H54 (cell line): ENCODE data around the gene NOL4L.

ENCODE experiments used
- DNase-seq: peaks from one replicate; pipeline ENCODE4 v3.0.0; 2011; ENCODE audit warnings: low spot score, mixed read lengths; ENCODE audit not compliant: insufficient read length
- FAIRE-seq: peaks from 3 replicates; lab custom pipeline; 2011; peaks lifted over from hg19 to GRCh38; lab: Jason Lieb, UNC
- POLR2A ChIP-seq: IDR thresholded peaks from 2 replicates; pipeline ENCODE4 v1.6.1; 2011; ENCODE audit warnings: low read depth, mild to moderate bottlenecking, low read length

NOL4L gene

GRCh38 chr20:32622585-32623468 is 37.7 kb upstream of the NOL4L start:
- FAIRE-seq: no peak
- no peak for TF ChIP-seq POLR2A

GRCh38 chr20:32621891-32622584 is 36.9 kb upstream of the NOL4L start:
- DNase-seq: no peak
- TF ChIP-seq POLR2A: no peak

More at GRCh38 chr20:32622585-32623468, 37.7 kb upstream of the NOL4L start:
- DNase-seq: no peak

GRCh38 chr20:32621071-32621890 is 36.1 kb upstream of the NOL4L start:
- FAIRE-seq (no peak), DNase-seq (peak; percentile 83)
- no peak for TF ChIP-seq POLR2A

More at GRCh38 chr20:32621891-32622584, 36.9 kb upstream of the NOL4L start:
- FAIRE-seq: no peak

GRCh38 chr20:32619586-32619985 is 34.5 kb upstream of the NOL4L start:
- FAIRE-seq (no peak), DNase-seq (no peak)
- TF ChIP-seq POLR2A: no peak

GRCh38 chr20:32614772-32615171 is 29.6 kb upstream of the NOL4L start:
- FAIRE-seq (no peak), DNase-seq (no peak)
- TF ChIP-seq POLR2A: no peak

GRCh38 chr20:32614303-32614702 is 29.2 kb upstream of the NOL4L start:
- TF ChIP-seq POLR2A: no peak
- FAIRE-seq: no peak
- DNase-seq: no peak

- FAIRE-seq: no peak
- no peak for DNase-seq
- no peak for TF ChIP-seq POLR2A
Measured at GRCh38 chr20:32613192-32614053, 28.3 kb upstream of the NOL4L start.

- TF ChIP-seq POLR2A: no peak
- FAIRE-seq: no peak
- DNase-seq: no peak
Measured at GRCh38 chr20:32612351-32613191, 27.4 kb upstream of the NOL4L start.

- FAIRE-seq (no peak), DNase-seq (no peak)
- TF ChIP-seq POLR2A: no peak
Measured at GRCh38 chr20:32611868-32612267, 26.7 kb upstream of the NOL4L start.

- DNase-seq (no peak), FAIRE-seq (no peak)
- TF ChIP-seq POLR2A: no peak
Measured at GRCh38 chr20:32611286-32611685, 26.2 kb upstream of the NOL4L start.

- no peak for DNase-seq
- no peak for FAIRE-seq
- no peak for TF ChIP-seq POLR2A
Measured at GRCh38 chr20:32610472-32611218, 25.5 kb upstream of the NOL4L start.

- DNase-seq: no peak
- TF ChIP-seq POLR2A: no peak
- no peak for FAIRE-seq
Measured at GRCh38 chr20:32609993-32610392, 24.9 kb upstream of the NOL4L start.
